GM12878 (cell line): ENCODE results near the gene MEIS1. TPM values are rescaled to one million over a fixed set of nuclear protein-coding genes. Genes with fewer than 3 reads are reported as not detected.

Source experiments
- ATAC-seq: fragments of 200-7000 bp; cut with Tn5 transposase; 3 replicates; pipeline ENCODE4 v1.9.1; 2020; ENCODE audit warnings: mild to moderate bottlenecking, moderate library complexity
- BruUV-seq: library from RNA; stranded (reverse); fragments of 400-500 nt; replicated peaks from 2 replicates; lab custom pipeline; 2021; lab: Mats Ljungman, UMichigan
- CTCF ChIA-PET: fragments of 300-600 bp; sonication (Branson Sonifier 250); formaldehyde crosslinking; extraction: SDS; loops from one replicate; lab custom pipeline; 2021; ENCODE audit warnings: inconsistent platforms; lab: Yijun Ruan, JAX
- POLR2A ChIA-PET: fragments of 350-600 bp; formaldehyde crosslinking; extraction: SDS; loops from one replicate; lab custom pipeline; 2021; ENCODE audit warnings: inconsistent platforms; lab: Charles Lee
- RAD21 ChIA-PET: fragments of 300-600 bp; sonication (Branson Sonifier 250); formaldehyde crosslinking; loops from one replicate; lab custom pipeline; 2023; ENCODE audit warnings: antibody characterized with exemption; ENCODE audit not compliant: unreplicated experiment; lab: Charles Lee
- SMC1A ChIA-PET: fragments of 300-600 bp; sonication (Branson Sonifier 250); formaldehyde crosslinking; loops from one replicate; lab custom pipeline; 2023; ENCODE audit not compliant: unreplicated experiment, uncharacterized antibody; lab: Charles Lee
- DNase-seq: peaks from one replicate; pipeline ENCODE4 v3.0.0-alpha.2; 2011; ENCODE audit warnings: low read depth, low spot score
- FAIRE-seq: peaks from 3 replicates; lab custom pipeline; 2011; peaks lifted over from hg19 to GRCh38; lab: Jason Lieb, UNC
- H2AFZ ChIP-seq: 2 replicates; pipeline ENCODE4 v1.6.0; 2011; ENCODE audit warnings: low read depth, low read length, control low read depth; ENCODE audit not compliant: control insufficient read depth
- H3K27ac ChIP-seq: 2 replicates; pipeline ENCODE4 v1.5.1; 2011; ENCODE audit warnings: control low read depth; ENCODE audit not compliant: control insufficient read depth, insufficient read depth
- H3K27me3 ChIP-seq, 2 experiments: replicated peaks in 1 of 2; 2 replicates each; pipeline versions ENCODE4 v1.6.0 to v1.6.1; 2011; ENCODE audit warnings: low read length in 1 of 2; ENCODE audit not compliant: control insufficient read depth in 2 of 2, insufficient read depth in 2 of 2
- H3K36me3 ChIP-seq, 2 experiments: 2 replicates each; pipeline ENCODE4 v1.5.1; 2011; ENCODE audit warnings: low read length in 1 of 2; ENCODE audit not compliant: control insufficient read depth in 2 of 2, insufficient read depth in 2 of 2
- H3K4me1 ChIP-seq: 2 replicates; pipeline ENCODE4 v1.6.1; 2011; ENCODE audit warnings: mild to moderate bottlenecking, low read length, moderate library complexity, mixed read lengths; ENCODE audit not compliant: control insufficient read depth, insufficient read depth
- H3K4me2 ChIP-seq: 2 replicates; pipeline ENCODE4 v1.6.0; 2011; ENCODE audit warnings: control low read depth; ENCODE audit not compliant: control insufficient read depth, insufficient read depth
- H3K4me3 ChIP-seq: fragments of 200-600 bp; sonication (generic); 2 replicates; pipeline ENCODE4 v1.5.1; 2016
- H3K79me2 ChIP-seq: 2 replicates; pipeline ENCODE4 v1.6.0; 2011; ENCODE audit warnings: low read length; ENCODE audit not compliant: control insufficient read depth, insufficient read depth
- H3K9ac ChIP-seq: 2 replicates; pipeline ENCODE4 v1.8.0; 2011; ENCODE audit warnings: low read length, control low read depth, mixed read lengths; ENCODE audit not compliant: control insufficient read depth, insufficient read depth
- H3K9me3 ChIP-seq: replicated peaks from 3 replicates; pipeline ENCODE4 v1.5.1; 2011; ENCODE audit warnings: mild to moderate bottlenecking, low read length; ENCODE audit not compliant: control insufficient read depth, insufficient read depth
- H4K20me1 ChIP-seq: 2 replicates; pipeline ENCODE4 v1.6.0; 2011; ENCODE audit not compliant: control insufficient read depth, insufficient read depth
- GATAD2B ChIP-seq: fragments of 450-650 bp; conservative IDR thresholded peaks from 2 replicates; pipeline ENCODE4 v1.6.1; 2017; ENCODE audit warnings: low read depth, mild to moderate bottlenecking, moderate library complexity
- HSF1 ChIP-seq: fragments of 150-350 bp; IDR thresholded peaks from 2 replicates; pipeline ENCODE4 v1.6.1; 2014; ENCODE audit warnings: mild to moderate bottlenecking, low read depth, low read length
- LARP7 ChIP-seq: fragments of 450-650 bp; IDR thresholded peaks from 2 replicates; pipeline ENCODE4 v1.6.1; 2017; ENCODE audit warnings: mild to moderate bottlenecking
- MTA2 ChIP-seq: fragments of 450-650 bp; IDR thresholded peaks from 2 replicates; pipeline ENCODE4 v1.6.1; 2016; ENCODE audit warnings: low read depth, mild to moderate bottlenecking, moderate library complexity
- MTA3 ChIP-seq: IDR thresholded peaks from 2 replicates; pipeline ENCODE4 v1.6.1; 2012; ENCODE audit warnings: low read length, inconsistent platforms, borderline replicate concordance
- NR2C1 ChIP-seq: fragments of 450-650 bp; IDR thresholded peaks from 2 replicates; pipeline ENCODE4 v1.6.1; 2017; ENCODE audit warnings: antibody characterized with exemption, mild to moderate bottlenecking, moderate library complexity
- SIX5 ChIP-seq: IDR thresholded peaks from 2 replicates; pipeline ENCODE4 v1.6.1; 2011; ENCODE audit warnings: mild to moderate bottlenecking, low read depth, low read length, moderate library complexity; ENCODE audit not compliant: severe bottlenecking
- SMAD5 ChIP-seq: IDR thresholded peaks from 2 replicates; pipeline ENCODE4 v1.6.1; 2016; ENCODE audit warnings: antibody characterized with exemption, low read depth
- SMC3 ChIP-seq: IDR thresholded peaks from 2 replicates; pipeline ENCODE4 v1.6.1; 2011; ENCODE audit warnings: low read length, improper control_type of control experiment, borderline replicate concordance
- SREBF1 ChIP-seq: IDR thresholded peaks from 2 replicates; pipeline ENCODE4 v1.6.1; 2012; ENCODE audit warnings: mild to moderate bottlenecking, low read length
- STAT3 ChIP-seq: IDR thresholded peaks from 2 replicates; pipeline ENCODE4 v1.6.1; 2011; ENCODE audit warnings: low read depth, low read length, improper control_type of control experiment
- TBL1XR1 ChIP-seq: IDR thresholded peaks from 2 replicates; pipeline ENCODE4 v1.6.1; 2012; ENCODE audit warnings: low read depth, low read length, improper control_type of control experiment
- ZBTB11 ChIP-seq: fragments of 450-650 bp; formaldehyde crosslinking; IDR thresholded peaks from 2 replicates; pipeline ENCODE4 v1.5.0; 2022; ENCODE audit warnings: mild to moderate bottlenecking, missing genetic modification characterization
- ZNF207 ChIP-seq: fragments of 450-650 bp; IDR thresholded peaks from 2 replicates; pipeline ENCODE4 v1.6.1; 2014; ENCODE audit warnings: antibody characterized with exemption, mild to moderate bottlenecking, borderline replicate concordance
- ZNF592 ChIP-seq: fragments of 450-650 bp; IDR thresholded peaks from 2 replicates; pipeline ENCODE4 v1.6.1; 2017; ENCODE audit warnings: mild to moderate bottlenecking, moderate library complexity
- ZZZ3 ChIP-seq: IDR thresholded peaks from 2 replicates; pipeline ENCODE4 v1.6.1; 2011; ENCODE audit warnings: low read depth; ENCODE audit not compliant: control insufficient read depth, insufficient read length
- WGBS: methylation state at CpG from one replicate; pipeline ENCODE4 v1.1.6; 2016; ENCODE audit warnings: low lambda C conversion rate; ENCODE audit not compliant: insufficient replicate concordance, insufficient coverage; ENCODE audit errors: missing lambda C conversion rate; 5-methylcytosine and 5-hydroxymethylcytosine counted together
- in situ Hi-C: fragments of 300-500 bp; cut with MboI; formaldehyde crosslinking; loops from 9 replicates; pipeline ENCODE4 v1.14.3; 2018; ENCODE audit warnings: mixed read lengths
- intact Hi-C: fragments of 100-400 bp; cut with micrococcal nuclease; formaldehyde crosslinking; loops from one replicate; pipeline ENCODE4 v1.14.2; 2022; ENCODE audit not compliant: unreplicated experiment
- polyA plus RNA-seq, 11 experiments: library from polyadenylated mRNA; depleted of rRNA in 4 of 11; unstranded in 6 of 11; stranded (reverse) in 5 of 11; fragments of >200 nt; fragmentation: Nextera tagmentation in 4 of 11; fragmentation: Illumina TruSeq in 1 of 11; extraction: Ambion mirVana in 4 of 11; extraction: Trizol in 1 of 11; gene quantifications; 1 replicate in 1 of 11; 2 replicates in 10 of 11; pipeline versions ENCODE4 v1.2.1 to v1.2.3, GENCODE V29; 2011 to 2016; ENCODE audit warnings: inconsistent platforms in 2 of 11, missing spikeins in 2 of 11, low read depth in 1 of 11
- total RNA-seq, 4 experiments: library from RNA; depleted of rRNA in 3 of 4; stranded (reverse); fragments of >200 nt in 3 of 4; fragmentation: Illumina TruSeq in 1 of 4; extraction: Trizol in 1 of 4; gene quantifications; 2 replicates each; pipeline versions ENCODE4 v1.2.1 to v1.2.3, GENCODE V29; 2013 to 2021

Gene MEIS1
- total and polyA plus RNA-seq, 10 of the 15 experiments (the other 5 are each of a cell fraction or from before 2014, with no cell fraction given), result 0.04 to 0.31 (median 0.14) TPM; not detected in 6

- no peak for TF ChIP-seq ZBTB11
- TF ChIP-seq SREBF1, result no peak
- TF ChIP-seq TBL1XR1, result no peak
- no peak for TF ChIP-seq GATAD2B
Measured at GRCh38 chr2:66538291-66538690, 103.4 kb downstream of the MEIS1 start (continued).

- CTCF ChIA-PET, result no interaction called here
- Histone ChIP-seq H2AFZ (no peak overlapping the region), H3K27ac (no peak overlapping the region), H3K79me2 (no peaks in the 10 kb centered on the region), H3K4me1 (no peaks in the 10 kb centered on the region), H3K4me3 (no peak overlapping the region), H3K36me3 (no peaks in the 10 kb centered on the region), H3K4me2 (no peak overlapping the region), H3K9me3 (no peaks in the 10 kb centered on the region), H3K9ac (no peak overlapping the region), H3K27me3 (no peaks in the 10 kb centered on the region), H4K20me1 (no peaks in the 10 kb centered on the region)
- no peak for DNase-seq
- SMC1A ChIA-PET, result interaction anchor here (0.6 to 0.9 kb wide), 2 partner anchors 8 to 797 kb away, joined by 3 read pairs; no protein-coding TSS in a partner anchor
- no peak for FAIRE-seq
- no TSS peak for BruUV-seq
- POLR2A ChIA-PET, result no interaction called here
- 23% methylated on average over 5 of the region's 5 CpGs for WGBS
- in situ Hi-C loops, result no loop called here
- no peak for TF ChIP-seq ZZZ3
- no peak for TF ChIP-seq MTA3
- TF ChIP-seq ZNF207, result no peak
- TF ChIP-seq SIX5, result no peak
- no peak for TF ChIP-seq SMAD5
- no peak for TF ChIP-seq SMC3
- no peak for TF ChIP-seq LARP7
- TF ChIP-seq ZNF592, result no peak
- TF ChIP-seq HSF1, result no peak
- TF ChIP-seq GATAD2B, result no peak
- TF ChIP-seq NR2C1, result no peak
- no peak for TF ChIP-seq MTA2
- TF ChIP-seq STAT3, result no peak
- no peak for ATAC-seq
- RAD21 ChIA-PET, result no interaction called here
- intact Hi-C loops, result no loop called here
Measured at GRCh38 chr2:66539452-66539851, 104.5 kb downstream of the MEIS1 start.
